H1 (cell line): Measurements from ENCODE around the gene NDUFS8. TPM values are rescaled to one million over a fixed set of nuclear protein-coding genes. Genes with fewer than 3 reads are reported as not detected.
"Not testable (repeated sequence)": the region's sequence is repeated elsewhere in the genome, so short reads cannot be mapped to it uniquely, and the experiment has no call there.

ENCODE experiments used
- CTCF ChIA-PET: fragments of 300-600 bp; sonication (Branson Sonifier 250); formaldehyde crosslinking; loops from one replicate; lab custom pipeline; 2021; ENCODE audit not compliant: partially characterized antibody; lab: Charles Lee
- POLR2A ChIA-PET: fragments of 300-600 bp; sonication (Branson Sonifier 250); formaldehyde crosslinking; loops from one replicate; lab custom pipeline; 2021; ENCODE audit warnings: inconsistent platforms; ENCODE audit not compliant: partially characterized antibody; lab: Charles Lee
- DNase-seq, 2 experiments: peaks; one replicate each; pipeline versions ENCODE4 v3.0.0 to v3.0.0-alpha.2; 2010 to 2022; ENCODE audit warnings: low spot score in 2 of 2, low read depth in 1 of 2, mixed read lengths in 1 of 2
- FAIRE-seq: peaks from 2 replicates; lab custom pipeline; 2011; peaks lifted over from hg19 to GRCh38; lab: Jason Lieb, UNC
- H2AFZ ChIP-seq: 2 replicates; pipeline ENCODE4 v1.8.1; 2012; ENCODE audit warnings: low read length, inconsistent platforms
- H2AK5ac ChIP-seq: 2 replicates; pipeline ENCODE4 v1.6.1; 2013; ENCODE audit warnings: low read depth, low read length
- H2BK120ac ChIP-seq: replicated peaks from 2 replicates; pipeline ENCODE3; 2013; ENCODE audit warnings: low read depth, low read length, inconsistent platforms
- H2BK12ac ChIP-seq: 2 replicates; pipeline ENCODE4 v1.6.1; 2013; ENCODE audit warnings: low read depth, low read length
- H2BK15ac ChIP-seq: 2 replicates; pipeline ENCODE4 v1.6.1; 2013; ENCODE audit warnings: low read length
- H2BK20ac ChIP-seq: 2 replicates; pipeline ENCODE4 v1.6.1; 2013; ENCODE audit warnings: low read length
- H2BK5ac ChIP-seq: 2 replicates; pipeline ENCODE4 v1.6.1; 2013; ENCODE audit warnings: low read depth, low read length
- H3K14ac ChIP-seq: 2 replicates; pipeline ENCODE4 v1.6.1; 2013; ENCODE audit warnings: inconsistent platforms; ENCODE audit not compliant: insufficient read length
- H3K18ac ChIP-seq: 2 replicates; pipeline ENCODE4 v1.6.1; 2013; ENCODE audit warnings: low read length; ENCODE audit errors: extremely low read depth
- H3K23ac ChIP-seq: 2 replicates; pipeline ENCODE4 v1.6.1; 2013; ENCODE audit warnings: inconsistent platforms; ENCODE audit not compliant: insufficient read length
- H3K23me2 ChIP-seq: 2 replicates; pipeline ENCODE4 v1.6.1; 2013; ENCODE audit warnings: low read depth, low read length
- H3K27ac ChIP-seq: 2 replicates; pipeline ENCODE4 v1.6.1; 2011; ENCODE audit warnings: low read depth, low read length, inconsistent platforms
- H3K27me3 ChIP-seq, 4 experiments: replicated peaks in 1 of 4; 1 replicate in 1 of 4; 2 replicates in 3 of 4; pipeline versions ENCODE4 v1.6.1 to v1.8.1; 2011 to 2013; ENCODE audit warnings: low read length in 3 of 4, mild to moderate bottlenecking in 3 of 4, inconsistent platforms in 2 of 4, mixed read lengths in 2 of 4, moderate library complexity in 1 of 4; ENCODE audit not compliant: control insufficient read depth in 3 of 4, insufficient read depth in 3 of 4; ENCODE audit errors: extremely low read depth in 1 of 4
- H3K36me3 ChIP-seq, 4 experiments: 2 replicates each; pipeline versions ENCODE4 v1.6.1 to v1.8.1; 2011 to 2013; ENCODE audit warnings: mild to moderate bottlenecking in 4 of 4, low read length in 3 of 4, moderate library complexity in 2 of 4, control low read depth in 1 of 4, inconsistent platforms in 1 of 4; ENCODE audit not compliant: insufficient read depth in 4 of 4, control insufficient read depth in 2 of 4
- H3K4ac ChIP-seq: replicated peaks from 2 replicates; pipeline ENCODE3; 2013; ENCODE audit warnings: low read length, low read depth, mixed read lengths, inconsistent platforms; ENCODE audit not compliant: insufficient read length
- H3K4me1 ChIP-seq, 4 experiments: replicated peaks in 1 of 4; 1 replicate in 1 of 4; 2 replicates in 3 of 4; pipeline versions ENCODE4 v1.6.1 to v1.8.1; 2011 to 2013; ENCODE audit warnings: low read length in 3 of 4, inconsistent platforms in 2 of 4, mixed read lengths in 1 of 4; ENCODE audit not compliant: insufficient read depth in 4 of 4, control insufficient read depth in 3 of 4
- H3K4me2 ChIP-seq, 2 experiments: 2 replicates each; pipeline versions ENCODE4 v1.6.1 to v1.8.1; 2011 to 2013; ENCODE audit warnings: low read depth in 2 of 2, low read length in 2 of 2, control low read depth in 1 of 2, inconsistent platforms in 1 of 2, mild to moderate bottlenecking in 1 of 2; ENCODE audit not compliant: insufficient read depth in 1 of 2
- H3K4me3 ChIP-seq, 4 experiments: fragments of 200-600, 300-600 bp in 1 of 4; sonication (generic), shearing (Covaris generic), sonication (Bioruptor Twin) in 1 of 4; 2 replicates each; pipeline versions ENCODE4 v1.5.1 to v1.8.1; 2011 to 2016; ENCODE audit warnings: low read length in 4 of 4, low read depth in 3 of 4, control low read depth in 2 of 4, inconsistent platforms in 2 of 4, mild to moderate bottlenecking in 2 of 4, mixed read lengths in 1 of 4, moderate library complexity in 1 of 4; ENCODE audit not compliant: insufficient read depth in 2 of 4; ENCODE audit errors: extremely low read depth in 1 of 4
- H3K56ac ChIP-seq: replicated peaks from 2 replicates; pipeline ENCODE3; 2013; ENCODE audit warnings: low read depth, mild to moderate bottlenecking, mixed read lengths, low read length, inconsistent platforms; ENCODE audit not compliant: insufficient read length
- H3K79me1 ChIP-seq: 2 replicates; pipeline ENCODE4 v1.6.1; 2013; ENCODE audit warnings: low read depth, low read length, control low read depth
- H3K79me2 ChIP-seq, 2 experiments: 2 replicates each; pipeline versions ENCODE4 v1.6.1 to v1.8.1; 2012 to 2013; ENCODE audit warnings: low read length in 2 of 2, mild to moderate bottlenecking in 2 of 2, inconsistent platforms in 1 of 2; ENCODE audit not compliant: insufficient read depth in 2 of 2, control insufficient read depth in 1 of 2
- H3K9ac ChIP-seq, 4 experiments: replicated peaks in 1 of 4; 1 replicate in 1 of 4; 2 replicates in 3 of 4; pipeline versions ENCODE4 v1.6.1 to v1.8.1; 2011 to 2013; ENCODE audit warnings: low read depth in 3 of 4, low read length in 3 of 4, control low read depth in 2 of 4, mild to moderate bottlenecking in 2 of 4, moderate library complexity in 2 of 4, inconsistent platforms in 1 of 4; ENCODE audit errors: extremely low read depth in 1 of 4
- H3K9me3 ChIP-seq, 2 experiments: 2 replicates each; pipeline versions ENCODE4 v1.6.1 to v1.8.1; 2012 to 2013; ENCODE audit warnings: mild to moderate bottlenecking in 2 of 2, moderate library complexity in 2 of 2, control low read depth in 1 of 2, inconsistent platforms in 1 of 2, low read depth in 1 of 2, low read length in 1 of 2, mixed read lengths in 1 of 2; ENCODE audit not compliant: insufficient read depth in 2 of 2
- H4K20me1 ChIP-seq, 2 experiments: replicated peaks in 1 of 2; 2 replicates each; pipeline versions ENCODE3 to v1.8.1; 2011 to 2013; ENCODE audit warnings: inconsistent platforms in 2 of 2, low read length in 2 of 2, mild to moderate bottlenecking in 1 of 2; ENCODE audit not compliant: insufficient read depth in 2 of 2, control insufficient read depth in 1 of 2
- H4K5ac ChIP-seq: 2 replicates; pipeline ENCODE4 v1.6.1; 2013; ENCODE audit warnings: low read length, low read depth, mixed read lengths, inconsistent platforms; ENCODE audit not compliant: insufficient read length
- H4K8ac ChIP-seq: 2 replicates; pipeline ENCODE4 v1.8.0; 2013; ENCODE audit warnings: mild to moderate bottlenecking, moderate library complexity, low read length, inconsistent platforms; ENCODE audit not compliant: insufficient read depth; ENCODE audit errors: extremely low read depth
- H4K91ac ChIP-seq: replicated peaks from 2 replicates; pipeline ENCODE3; 2013; ENCODE audit warnings: low read length, mixed read lengths, inconsistent platforms; ENCODE audit not compliant: insufficient read length
- WGBS, 2 experiments: shearing (Covaris generic) in 1 of 2; methylation state at CpG; one replicate each; pipeline versions ENCODE4 v1.1.6 to v1.1.7; 2013 to 2015; ENCODE audit warnings: low lambda C conversion rate in 2 of 2, mixed read lengths in 2 of 2, inconsistent platforms in 1 of 2, low coverage in 1 of 2, missing lambda C conversion rate in 1 of 2; ENCODE audit not compliant: insufficient replicate concordance in 2 of 2, insufficient coverage in 1 of 2, insufficient read length in 1 of 2; ENCODE audit errors: extremely low coverage in 1 of 2, missing lambda C conversion rate in 1 of 2; 5-methylcytosine and 5-hydroxymethylcytosine counted together
- polyA plus RNA-seq, 7 experiments: library from polyadenylated mRNA; depleted of rRNA in 3 of 7; stranded (reverse) in 5 of 7; unstranded in 2 of 7; fragments of >200 nt in 5 of 7; fragments of 200-250 nt in 2 of 7; gene quantifications; 1 replicate in 5 of 7; 2 replicates in 1 of 7; 4 replicates in 1 of 7; pipeline versions ENCODE4 v1.2.1 to v1.2.3, GENCODE V29; 2011 to 2013; ENCODE audit warnings: missing spikeins in 2 of 7, mixed read lengths in 2 of 7
- total RNA-seq: library from RNA; stranded (reverse); fragmentation: NEBNext Ultra II Directional; extraction: Animal tissue kit (Norgen Biotek cat#: 25700); gene quantifications from 2 replicates; pipeline ENCODE4 v1.2.1, GENCODE V29; 2021

NDUFS8 gene
- total and polyA plus RNA-seq, 2 of the 8 experiments (the other 6 are each of a cell fraction or from before 2014, with no cell fraction given), result 182 to 291 TPM

- H3K23me2 ChIP-seq, H4K91ac ChIP-seq, H3K36me3 ChIP-seq, H3K4me1 ChIP-seq, H2AFZ ChIP-seq, H2BK20ac ChIP-seq, H2AK5ac ChIP-seq, H3K23ac ChIP-seq, H2BK120ac ChIP-seq, H4K5ac ChIP-seq, H3K14ac ChIP-seq, H3K4ac ChIP-seq, H2BK15ac ChIP-seq, H3K4me3 ChIP-seq, CTCF ChIA-PET, H3K56ac ChIP-seq, H3K9me3 ChIP-seq, H3K79me2 ChIP-seq, H2BK5ac ChIP-seq, H4K8ac ChIP-seq, POLR2A ChIA-PET, H3K9ac ChIP-seq, H3K27me3 ChIP-seq, H3K27ac ChIP-seq, H4K20me1 ChIP-seq, H2BK12ac ChIP-seq, DNase-seq, H3K18ac ChIP-seq, H3K79me1 ChIP-seq, H3K4me2 ChIP-seq, FAIRE-seq: not testable (repeated sequence)
- WGBS, 2 experiments, result 86% methylated on average over 14 of the region's 14 CpGs; no CpG with 5 or more reads in 1 of the 2 experiments
Observed at GRCh38 chr11:67995579-67995978, 34.9 kb upstream of the NDUFS8 start.
